Measurements from ENCODE around the gene SCYGR1.

GRCh38 chr2:227430639-227431038 lies 42.9 kb upstream of the SCYGR1 start:
- no peak for TF ChIP-seq CTCF (conservative IDR thresholded peaks at IDR 0.05)
- no peak for TF ChIP-seq EZH2 (IDR thresholded peaks at IDR 0.05; ENCODE audit: low read depth)

Measured in PC-9 (cell line).